ENCODE results near the gene TCF4.

The TCF4 gene

DNA sequence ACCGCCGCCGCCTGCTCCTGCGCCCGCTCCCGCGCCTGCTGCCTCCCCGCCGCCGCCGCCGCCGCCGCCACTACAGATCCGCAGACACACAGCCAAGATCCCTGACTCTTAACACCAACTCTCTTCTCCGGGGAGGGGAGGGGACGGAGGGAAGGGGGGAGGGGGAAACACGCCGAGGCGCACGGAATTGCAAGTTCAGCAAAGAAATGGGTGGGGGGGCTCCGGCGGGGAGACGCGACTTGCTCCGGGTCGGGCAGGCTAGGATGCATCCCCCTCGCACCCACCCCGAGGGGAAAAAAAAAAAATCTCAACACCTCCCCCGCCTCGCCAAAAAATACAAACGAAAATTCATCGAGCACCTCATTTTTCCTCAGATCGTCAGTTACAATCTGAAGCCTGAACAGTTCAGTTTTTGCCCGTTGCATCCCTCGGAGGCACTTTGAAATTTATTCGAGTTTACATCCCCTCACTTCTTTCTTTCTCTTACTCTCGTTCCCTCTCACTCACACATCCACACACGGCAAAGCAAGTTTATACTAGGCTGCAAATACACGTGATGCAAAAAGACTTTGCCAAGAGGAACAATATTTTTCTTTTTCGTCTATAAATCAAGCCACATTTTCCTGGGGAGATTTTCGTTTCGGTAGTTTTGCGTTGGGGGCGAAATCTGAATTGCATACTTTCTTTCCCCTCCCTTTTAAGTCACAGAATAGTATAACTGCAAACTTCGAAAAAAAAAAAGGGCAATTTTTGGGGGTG is at the start of gene TCF4:
TSS of gene TCF4 (minus strand) at position 82 of the 759 bp plus-strand sequence. CDS start 1,076 bp downstream, outside the sequence.
- H2AFZ ChIP-seq (ENCODE audit: low read length) = peak within 1 kb of the TSS; percentile 99
- H3F3A ChIP-seq (ENCODE audit: insufficient read depth, low read length) = peaks cover 11% of the 10 kb centered on the region
- peak within 1 kb of the TSS; percentile 85 for H3K4me2 ChIP-seq (ENCODE audit: low read depth, low read length)
- peak within 1 kb of the TSS; percentile 58 for H3K9ac ChIP-seq (ENCODE audit: low read length)
- no peaks in the 10 kb centered on the region for H3K79me2 ChIP-seq (ENCODE audit: low read length)
- peak within 1 kb of the TSS; percentile 77 for H3K4me3 ChIP-seq (ENCODE audit: low read length)
- DNase-seq = peak; percentile 53
- TF ChIP-seq EZH2phosphoT487 (IDR thresholded peaks at IDR 0.05; ENCODE audit: low read length) (no peak), EZH2 (optimal IDR thresholded peaks at IDR 0.05; ENCODE audit: low read depth, low read length) (no peak)
- TF ChIP-seq, protein P1, sequence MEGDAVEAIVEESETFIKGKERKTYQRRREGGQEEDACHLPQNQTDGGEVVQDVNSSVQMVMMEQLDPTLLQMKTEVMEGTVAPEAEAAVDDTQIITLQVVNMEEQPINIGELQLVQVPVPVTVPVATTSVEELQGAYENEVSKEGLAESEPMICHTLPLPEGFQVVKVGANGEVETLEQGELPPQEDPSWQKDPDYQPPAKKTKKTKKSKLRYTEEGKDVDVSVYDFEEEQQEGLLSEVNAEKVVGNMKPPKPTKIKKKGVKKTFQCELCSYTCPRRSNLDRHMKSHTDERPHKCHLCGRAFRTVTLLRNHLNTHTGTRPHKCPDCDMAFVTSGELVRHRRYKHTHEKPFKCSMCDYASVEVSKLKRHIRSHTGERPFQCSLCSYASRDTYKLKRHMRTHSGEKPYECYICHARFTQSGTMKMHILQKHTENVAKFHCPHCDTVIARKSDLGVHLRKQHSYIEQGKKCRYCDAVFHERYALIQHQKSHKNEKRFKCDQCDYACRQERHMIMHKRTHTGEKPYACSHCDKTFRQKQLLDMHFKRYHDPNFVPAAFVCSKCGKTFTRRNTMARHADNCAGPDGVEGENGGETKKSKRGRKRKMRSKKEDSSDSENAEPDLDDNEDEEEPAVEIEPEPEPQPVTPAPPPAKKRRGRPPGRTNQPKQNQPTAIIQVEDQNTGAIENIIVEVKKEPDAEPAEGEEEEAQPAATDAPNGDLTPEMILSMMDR (IDR thresholded peaks at IDR 0.05; ENCODE audit: low read length) = no peak
- no peaks in the 10 kb centered on the region for H4K20me1 ChIP-seq (ENCODE audit: insufficient read depth, low read length)
- H3K9me3 ChIP-seq (replicated peaks; ENCODE audit: insufficient read depth, low read length) = no peaks in the 10 kb centered on the region
- no peaks in the 10 kb centered on the region for H3K36me3 ChIP-seq (replicated peaks; ENCODE audit: insufficient read depth, low read length)
- H3K27me3 ChIP-seq (replicated peaks; ENCODE audit: insufficient read depth, low read length) = no peaks in the 10 kb centered on the region
- H3K4me1 ChIP-seq (ENCODE audit: low read length) = no peaks in the 10 kb centered on the region; the same call in 1 of the 2 replicates
- no peaks in the 10 kb centered on the region for H3K9me2 ChIP-seq (replicated peaks; ENCODE audit: insufficient read depth, low read length)
- peak within 1 kb of the TSS; percentile 72 for H3K27ac ChIP-seq (ENCODE audit: low read length)

DNA sequence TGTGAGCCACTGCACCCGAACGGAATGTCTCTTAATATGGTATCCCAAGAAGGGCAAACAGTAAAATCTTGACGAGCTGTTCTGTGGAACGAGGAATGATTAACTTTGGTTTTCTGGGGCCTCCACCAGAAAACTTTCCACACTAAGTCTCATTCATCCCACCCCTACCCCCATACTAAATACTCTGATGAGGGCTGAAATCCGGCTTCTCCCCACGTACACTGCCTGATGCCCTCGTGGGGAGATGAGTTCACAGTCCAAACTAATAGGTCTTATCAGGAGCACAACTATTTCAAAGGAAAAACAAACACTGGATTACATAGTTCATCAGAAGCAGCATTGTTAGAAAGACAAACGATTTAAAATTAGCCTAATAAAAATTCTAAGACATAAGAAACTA is 49.2 kb upstream of the TCF4 start:
- Histone ChIP-seq H3F3A (ENCODE audit: insufficient read depth, low read length) (no peaks in the 10 kb centered on the region), H3K4me3 (ENCODE audit: low read length) (no peak overlapping the region), H2AFZ (ENCODE audit: low read length) (no peak overlapping the region), H3K79me2 (ENCODE audit: low read length) (no peaks in the 10 kb centered on the region), H3K27me3 (replicated peaks; ENCODE audit: insufficient read depth, low read length) (no peaks in the 10 kb centered on the region), H3K9me2 (replicated peaks; ENCODE audit: insufficient read depth, low read length) (no peaks in the 10 kb centered on the region), H3K9ac (ENCODE audit: low read length) (no peak overlapping the region), H3K36me3 (replicated peaks; ENCODE audit: insufficient read depth, low read length) (no peaks in the 10 kb centered on the region), H3K4me1 (ENCODE audit: low read length) (no peaks in the 10 kb centered on the region), H4K20me1 (ENCODE audit: insufficient read depth, low read length) (no peaks in the 10 kb centered on the region), H3K27ac (ENCODE audit: low read length) (no peak overlapping the region), H3K4me2 (ENCODE audit: low read depth, low read length) (no peak overlapping the region), H3K9me3 (replicated peaks; ENCODE audit: insufficient read depth, low read length) (no peaks in the 10 kb centered on the region)
- no peak for DNase-seq
- TF ChIP-seq EZH2 (optimal IDR thresholded peaks at IDR 0.05; ENCODE audit: low read depth, low read length) (no peak), EZH2phosphoT487 (IDR thresholded peaks at IDR 0.05; ENCODE audit: low read length) (no peak)
- TF ChIP-seq, protein P1 (IDR thresholded peaks at IDR 0.05; ENCODE audit: low read length) = no peak

DNA sequence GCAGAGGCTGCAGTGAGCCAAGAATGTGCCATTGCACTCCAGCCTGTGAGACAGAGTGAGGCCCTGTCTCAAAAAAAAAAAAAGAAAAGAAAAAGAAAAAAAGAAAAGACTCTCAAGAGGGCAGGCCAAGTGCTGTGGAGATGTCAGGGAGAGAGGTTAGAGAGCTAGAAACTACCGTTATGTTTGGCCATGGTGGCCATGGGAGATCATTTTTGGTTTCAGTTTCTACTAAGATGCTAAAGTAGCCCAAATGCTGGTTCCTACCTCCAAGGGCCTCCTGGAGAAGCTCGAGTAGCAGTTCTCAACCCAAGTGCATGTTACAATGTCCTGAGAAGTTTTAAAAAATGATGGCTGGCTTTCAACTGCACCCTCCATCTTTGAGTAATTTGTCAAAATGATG is 47.4 kb upstream of the TCF4 start:
- H4K20me1 ChIP-seq (ENCODE audit: insufficient read depth, low read length) = no peaks in the 10 kb centered on the region
- H3K9me3 ChIP-seq (replicated peaks; ENCODE audit: insufficient read depth, low read length) = no peaks in the 10 kb centered on the region
- H3K9ac ChIP-seq (ENCODE audit: low read length) = no peak overlapping the region
- H3K4me1 ChIP-seq (ENCODE audit: low read length) = no peaks in the 10 kb centered on the region
- no peak overlapping the region for H3K4me2 ChIP-seq (ENCODE audit: low read depth, low read length)
- no peaks in the 10 kb centered on the region for H3K79me2 ChIP-seq (ENCODE audit: low read length)
- no peaks in the 10 kb centered on the region for H3F3A ChIP-seq (ENCODE audit: insufficient read depth, low read length)
- H3K36me3 ChIP-seq (replicated peaks; ENCODE audit: insufficient read depth, low read length) = no peaks in the 10 kb centered on the region
- TF ChIP-seq EZH2 (optimal IDR thresholded peaks at IDR 0.05; ENCODE audit: low read depth, low read length) (no peak), EZH2phosphoT487 (IDR thresholded peaks at IDR 0.05; ENCODE audit: low read length) (no peak)
- TF ChIP-seq, protein P1 (IDR thresholded peaks at IDR 0.05; ENCODE audit: low read length) = no peak
- H3K27me3 ChIP-seq (replicated peaks; ENCODE audit: insufficient read depth, low read length) = no peaks in the 10 kb centered on the region
- H3K9me2 ChIP-seq (replicated peaks; ENCODE audit: insufficient read depth, low read length) = no peaks in the 10 kb centered on the region
- no peak overlapping the region for H3K27ac ChIP-seq (ENCODE audit: low read length)
- H3K4me3 ChIP-seq (ENCODE audit: low read length) = no peak overlapping the region
- H2AFZ ChIP-seq (ENCODE audit: low read length) = no peak overlapping the region
- peak; percentile 38 for DNase-seq
